Stimulated activated CD4-positive, alpha-beta T cell treated with anti-CD3 and anti-CD28 coated beads, Interleukin-4, amount 100 ng/mL, for 24 hours (primary cell): ENCODE measurements around the gene CDKN2D.
"Not testable (repeated sequence)": the region's sequence is repeated elsewhere in the genome, so short reads cannot be mapped to it uniquely, and the experiment has no call there.

Source experiments
- DNase-seq: peaks from one replicate; pipeline ENCODE4 v3.0.0-alpha.2; 2020

Gene CDKN2D

GRCh38 chr19:10551006-10551405 lies 17.8 kb downstream of the CDKN2D start:
- DNase-seq: not testable (repeated sequence)

- DNase-seq: no peak
Observed at GRCh38 chr19:10550336-10550735, 18.4 kb downstream of the CDKN2D start.

- no peak for DNase-seq
Observed at GRCh38 chr19:10549733-10550132, 19.0 kb downstream of the CDKN2D start.

GRCh38 chr19:10548746-10549276 lies 20.0 kb downstream of the CDKN2D start:
- no peak for DNase-seq

GRCh38 chr19:10546817-10547216 lies 22.0 kb downstream of the CDKN2D start:
- DNase-seq: no peak

- no peak for DNase-seq
Observed at GRCh38 chr19:10544753-10545251, 24.0 kb downstream of the CDKN2D start.

- DNase-seq: no peak
Observed at GRCh38 chr19:10544242-10544752, 24.5 kb downstream of the CDKN2D start.

- peak; percentile 76 for DNase-seq
Observed at GRCh38 chr19:10543420-10544241, 25.1 kb downstream of the CDKN2D start, which contains the start of gene ATG4D. TSS of gene ATG4D (plus strand) at chr19:10543904. CDS start at chr19:10544091, 187 bp downstream.

GRCh38 chr19:10543059-10543419 lies 25.7 kb downstream of the CDKN2D start:
- DNase-seq: no peak

GRCh38 chr19:10539016-10539415 lies 29.8 kb downstream of the CDKN2D start:
- DNase-seq: not testable (repeated sequence)

GRCh38 chr19:10538204-10538983 lies 30.4 kb downstream of the CDKN2D start:
- DNase-seq: no peak

- no peak for DNase-seq
Observed at GRCh38 chr19:10537668-10538067, 31.1 kb downstream of the CDKN2D start.

GRCh38 chr19:10535613-10536012 lies 33.2 kb downstream of the CDKN2D start:
- no peak for DNase-seq

- no peak for DNase-seq
Observed at GRCh38 chr19:10533646-10534386, 35.0 kb downstream of the CDKN2D start.

GRCh38 chr19:10532457-10532856 lies 36.3 kb downstream of the CDKN2D start:
- no peak for DNase-seq

GRCh38 chr19:10526887-10527286 lies 41.9 kb downstream of the CDKN2D start:
- DNase-seq: not testable (repeated sequence)

GRCh38 chr19:10525636-10526035 lies 43.1 kb downstream of the CDKN2D start:
- DNase-seq: no peak

- DNase-seq: no peak
Observed at GRCh38 chr19:10523135-10523636, 45.6 kb downstream of the CDKN2D start.

- DNase-seq: no peak
Observed at GRCh38 chr19:10521461-10522171, 47.2 kb downstream of the CDKN2D start.

GRCh38 chr19:10520652-10521318 lies 48.0 kb downstream of the CDKN2D start:
- no peak for DNase-seq

- DNase-seq: no peak
Observed at GRCh38 chr19:10519421-10519820, 49.4 kb downstream of the CDKN2D start.
